GM12878 (cell line): ENCODE results near the gene SIRT2. TPM values are rescaled to one million over a fixed set of nuclear protein-coding genes. Genes with fewer than 3 reads are reported as not detected.

Source experiments
- ATAC-seq: fragments of 200-7000 bp; cut with Tn5 transposase; 3 replicates; pipeline ENCODE4 v1.9.1; 2020; ENCODE audit warnings: mild to moderate bottlenecking, moderate library complexity
- BruUV-seq: library from RNA; stranded (reverse); fragments of 400-500 nt; replicated peaks from 2 replicates; lab custom pipeline; 2021; lab: Mats Ljungman, UMichigan
- CTCF ChIA-PET: fragments of 300-600 bp; sonication (Branson Sonifier 250); formaldehyde crosslinking; extraction: SDS; loops from one replicate; lab custom pipeline; 2021; ENCODE audit warnings: inconsistent platforms; lab: Yijun Ruan, JAX
- POLR2A ChIA-PET: fragments of 350-600 bp; formaldehyde crosslinking; extraction: SDS; loops from one replicate; lab custom pipeline; 2021; ENCODE audit warnings: inconsistent platforms; lab: Charles Lee
- RAD21 ChIA-PET: fragments of 300-600 bp; sonication (Branson Sonifier 250); formaldehyde crosslinking; loops from one replicate; lab custom pipeline; 2023; ENCODE audit warnings: antibody characterized with exemption; ENCODE audit not compliant: unreplicated experiment; lab: Charles Lee
- SMC1A ChIA-PET: fragments of 300-600 bp; sonication (Branson Sonifier 250); formaldehyde crosslinking; loops from one replicate; lab custom pipeline; 2023; ENCODE audit not compliant: unreplicated experiment, uncharacterized antibody; lab: Charles Lee
- DNase-seq: peaks from one replicate; pipeline ENCODE4 v3.0.0-alpha.2; 2011; ENCODE audit warnings: low read depth, low spot score
- FAIRE-seq: peaks from 3 replicates; lab custom pipeline; 2011; peaks lifted over from hg19 to GRCh38; lab: Jason Lieb, UNC
- H2AFZ ChIP-seq: 2 replicates; pipeline ENCODE4 v1.6.0; 2011; ENCODE audit warnings: low read depth, low read length, control low read depth; ENCODE audit not compliant: control insufficient read depth
- H3K27ac ChIP-seq: 2 replicates; pipeline ENCODE4 v1.5.1; 2011; ENCODE audit warnings: control low read depth; ENCODE audit not compliant: control insufficient read depth, insufficient read depth
- H3K27me3 ChIP-seq, 2 experiments: replicated peaks in 1 of 2; 2 replicates each; pipeline versions ENCODE4 v1.6.0 to v1.6.1; 2011; ENCODE audit warnings: low read length in 1 of 2; ENCODE audit not compliant: control insufficient read depth in 2 of 2, insufficient read depth in 2 of 2
- H3K36me3 ChIP-seq, 2 experiments: 2 replicates each; pipeline ENCODE4 v1.5.1; 2011; ENCODE audit warnings: low read length in 1 of 2; ENCODE audit not compliant: control insufficient read depth in 2 of 2, insufficient read depth in 2 of 2
- H3K4me1 ChIP-seq: 2 replicates; pipeline ENCODE4 v1.6.1; 2011; ENCODE audit warnings: mild to moderate bottlenecking, low read length, moderate library complexity, mixed read lengths; ENCODE audit not compliant: control insufficient read depth, insufficient read depth
- H3K4me2 ChIP-seq: 2 replicates; pipeline ENCODE4 v1.6.0; 2011; ENCODE audit warnings: control low read depth; ENCODE audit not compliant: control insufficient read depth, insufficient read depth
- H3K4me3 ChIP-seq: fragments of 200-600 bp; sonication (generic); 2 replicates; pipeline ENCODE4 v1.5.1; 2016
- H3K79me2 ChIP-seq: 2 replicates; pipeline ENCODE4 v1.6.0; 2011; ENCODE audit warnings: low read length; ENCODE audit not compliant: control insufficient read depth, insufficient read depth
- H3K9ac ChIP-seq: 2 replicates; pipeline ENCODE4 v1.8.0; 2011; ENCODE audit warnings: low read length, control low read depth, mixed read lengths; ENCODE audit not compliant: control insufficient read depth, insufficient read depth
- H3K9me3 ChIP-seq: replicated peaks from 3 replicates; pipeline ENCODE4 v1.5.1; 2011; ENCODE audit warnings: mild to moderate bottlenecking, low read length; ENCODE audit not compliant: control insufficient read depth, insufficient read depth
- H4K20me1 ChIP-seq: 2 replicates; pipeline ENCODE4 v1.6.0; 2011; ENCODE audit not compliant: control insufficient read depth, insufficient read depth
- ETV6 ChIP-seq, 2 experiments: fragments of 450-650 bp in 1 of 2; IDR thresholded peaks in 1 of 2; conservative IDR thresholded peaks in 1 of 2; 2 replicates each; pipeline ENCODE4 v1.6.1; 2014; ENCODE audit warnings: antibody characterized with exemption in 1 of 2, borderline replicate concordance in 1 of 2, low read depth in 1 of 2, mild to moderate bottlenecking in 1 of 2, moderate library complexity in 1 of 2
- FOS ChIP-seq: IDR thresholded peaks from 3 replicates; pipeline ENCODE4 v1.6.1; 2011; ENCODE audit warnings: borderline replicate concordance; ENCODE audit not compliant: insufficient read length; ENCODE audit errors: extremely low read depth
- HDGF ChIP-seq: fragments of 450-650 bp; IDR thresholded peaks from 2 replicates; pipeline ENCODE4 v1.6.1; 2016; ENCODE audit warnings: antibody characterized with exemption
- PAX8 ChIP-seq: fragments of 450-650 bp; IDR thresholded peaks from 2 replicates; pipeline ENCODE4 v1.6.1; 2017; ENCODE audit warnings: mild to moderate bottlenecking, moderate library complexity
- POLR2AphosphoS5 ChIP-seq: IDR thresholded peaks from 2 replicates; pipeline ENCODE4 v1.6.1; 2011; ENCODE audit warnings: mild to moderate bottlenecking, low read length, inconsistent platforms
- POU2F2 ChIP-seq: IDR thresholded peaks from 3 replicates; pipeline ENCODE4 v1.6.1; 2011; ENCODE audit warnings: low read depth, mild to moderate bottlenecking, low read length, borderline replicate concordance
- SMAD5 ChIP-seq: IDR thresholded peaks from 2 replicates; pipeline ENCODE4 v1.6.1; 2016; ENCODE audit warnings: antibody characterized with exemption, low read depth
- SP1 ChIP-seq: IDR thresholded peaks from one replicate; pipeline ENCODE4 v1.6.1; 2011; ENCODE audit warnings: low read depth, low read length
- SPI1 ChIP-seq: IDR thresholded peaks from 2 replicates; pipeline ENCODE4 v1.6.1; 2011; ENCODE audit warnings: low read depth, mild to moderate bottlenecking, low read length, moderate library complexity, borderline replicate concordance; ENCODE audit not compliant: insufficient read depth
- STAT3 ChIP-seq: IDR thresholded peaks from 2 replicates; pipeline ENCODE4 v1.6.1; 2011; ENCODE audit warnings: low read depth, low read length, improper control_type of control experiment
- SUPT20H ChIP-seq: IDR thresholded peaks from 2 replicates; pipeline ENCODE4 v1.6.1; 2011; ENCODE audit warnings: low read depth, mild to moderate bottlenecking, low read length, moderate library complexity, borderline replicate concordance; ENCODE audit not compliant: control insufficient read depth
- SUZ12 ChIP-seq: fragments of 200-600 bp; sonication (generic); IDR thresholded peaks from one replicate; pipeline ENCODE4 v1.6.1; 2018; ENCODE audit warnings: antibody characterized with exemption, mild to moderate bottlenecking; ENCODE audit not compliant: unreplicated experiment
- WGBS: methylation state at CpG from one replicate; pipeline ENCODE4 v1.1.6; 2016; ENCODE audit warnings: low lambda C conversion rate; ENCODE audit not compliant: insufficient replicate concordance, insufficient coverage; ENCODE audit errors: missing lambda C conversion rate; 5-methylcytosine and 5-hydroxymethylcytosine counted together
- in situ Hi-C: fragments of 300-500 bp; cut with MboI; formaldehyde crosslinking; loops from 9 replicates; pipeline ENCODE4 v1.14.3; 2018; ENCODE audit warnings: mixed read lengths
- intact Hi-C: fragments of 100-400 bp; cut with micrococcal nuclease; formaldehyde crosslinking; loops from one replicate; pipeline ENCODE4 v1.14.2; 2022; ENCODE audit not compliant: unreplicated experiment
- polyA plus RNA-seq, 11 experiments: library from polyadenylated mRNA; depleted of rRNA in 4 of 11; unstranded in 6 of 11; stranded (reverse) in 5 of 11; fragments of >200 nt; fragmentation: Nextera tagmentation in 4 of 11; fragmentation: Illumina TruSeq in 1 of 11; extraction: Ambion mirVana in 4 of 11; extraction: Trizol in 1 of 11; gene quantifications; 1 replicate in 1 of 11; 2 replicates in 10 of 11; pipeline versions ENCODE4 v1.2.1 to v1.2.3, GENCODE V29; 2011 to 2016; ENCODE audit warnings: inconsistent platforms in 2 of 11, missing spikeins in 2 of 11, low read depth in 1 of 11
- total RNA-seq, 4 experiments: library from RNA; depleted of rRNA in 3 of 4; stranded (reverse); fragments of >200 nt in 3 of 4; fragmentation: Illumina TruSeq in 1 of 4; extraction: Trizol in 1 of 4; gene quantifications; 2 replicates each; pipeline versions ENCODE4 v1.2.1 to v1.2.3, GENCODE V29; 2013 to 2021
- TF ChIP-seq, protein P1 (sequence below): fragments of 450-650 bp; formaldehyde crosslinking; IDR thresholded peaks from 2 replicates; pipeline ENCODE4 v1.4.0; 2022; ENCODE audit warnings: mild to moderate bottlenecking, moderate library complexity
- TF ChIP-seq, protein P2 (sequence below): IDR thresholded peaks from 2 replicates; pipeline ENCODE4 v1.6.1; 2012; ENCODE audit warnings: low read depth, low read length, improper control_type of control experiment
- TF ChIP-seq, protein P3 (sequence below): IDR thresholded peaks from 2 replicates; pipeline ENCODE4 v1.6.1; 2011; ENCODE audit warnings: borderline replicate concordance, low read depth, mild to moderate bottlenecking, moderate library complexity, low read length; ENCODE audit not compliant: insufficient read depth, poor library complexity, severe bottlenecking

Gene SIRT2
- total and polyA plus RNA-seq, 10 of the 15 experiments (the other 5 are each of a cell fraction or from before 2014, with no cell fraction given), result 1.4 to 38.7 (median 24.1) TPM

DNA sequence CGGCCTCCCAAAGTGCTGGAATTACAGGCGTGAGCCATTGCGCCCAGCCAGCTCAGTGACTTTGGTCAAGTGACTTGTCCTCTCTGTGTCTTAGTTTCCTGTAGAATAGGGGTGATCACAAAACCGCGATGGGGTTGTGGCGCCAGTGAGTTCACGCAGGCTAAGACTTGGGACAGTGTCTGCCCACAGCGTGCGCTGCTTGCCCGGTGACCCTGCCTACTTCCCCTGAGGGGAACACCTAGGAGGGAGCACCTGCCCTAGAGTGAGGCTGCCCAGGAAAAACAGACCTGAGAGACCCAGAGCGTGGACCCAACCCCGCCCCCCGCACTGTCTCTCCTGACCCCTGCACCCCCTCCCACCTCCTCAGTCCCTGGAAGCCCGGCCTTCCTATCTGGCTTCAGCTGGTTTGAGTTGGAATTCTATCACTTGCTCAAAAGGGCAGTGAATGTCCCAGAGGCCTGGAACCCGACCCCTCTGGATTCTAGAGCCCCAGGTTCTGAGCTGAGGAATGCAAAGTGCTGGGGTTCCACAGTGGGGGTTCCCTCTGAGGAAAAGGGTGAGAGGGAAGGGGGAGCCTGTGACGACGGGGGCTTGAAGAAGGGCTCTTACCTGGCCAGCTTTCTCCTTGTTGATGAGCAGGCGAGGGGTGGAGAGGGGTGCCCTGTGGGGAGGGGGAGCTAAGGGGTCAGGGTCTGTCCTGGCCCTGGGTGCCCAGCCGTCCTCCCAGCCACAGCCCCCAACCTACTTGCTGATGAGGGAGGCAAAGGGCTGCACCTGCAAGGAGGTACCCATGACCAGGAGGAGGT is 19.1 kb downstream of the SIRT2 start:
- Histone ChIP-seq H3K9ac (no peak overlapping the region), H3K27me3 (no peaks in the 10 kb centered on the region), H3K4me2 (no peak overlapping the region), H3K79me2 (no peaks in the 10 kb centered on the region; the same call in none of the 2 replicates), H3K4me1 (peaks cover 7% of the 10 kb centered on the region), H3K27ac (no peak overlapping the region), H4K20me1 (no peaks in the 10 kb centered on the region), H3K36me3 (no peaks in the 10 kb centered on the region; a peak in 1 of 4 replicates), H3K9me3 (no peaks in the 10 kb centered on the region), H2AFZ (no peak overlapping the region), H3K4me3 (no peak overlapping the region)
- CTCF ChIA-PET, result interaction anchor here (3.5 to 4.8 kb wide), 2 partner anchors 8 to 50 kb away, joined by 20 to 62 read pairs; partner anchors contain the start of genes MRPS12 and SARS2
- POLR2A ChIA-PET, result interaction anchor here (0.5 to 0.6 kb wide), 2 partner anchors 16 to 266 kb away, joined by 4 to 8 read pairs; no protein-coding TSS in a partner anchor
- intact Hi-C loops, result loop anchor here (10.0 kb wide), 2 partner anchors 45 to 95 kb away; partner anchors contain the start of genes ECH1 and LGALS7B
- ATAC-seq (no peak), DNase-seq (no peak), FAIRE-seq (no peak)
- SMC1A ChIA-PET, result interaction anchor here (0.6 kb wide), 1 partner anchor 303 kb away, joined by 3 read pairs; no protein-coding TSS in a partner anchor
- TF ChIP-seq STAT3, result no peak
- no peak for TF ChIP-seq SUPT20H
- no peak for TF ChIP-seq SP1
- TF ChIP-seq, protein P1, sequence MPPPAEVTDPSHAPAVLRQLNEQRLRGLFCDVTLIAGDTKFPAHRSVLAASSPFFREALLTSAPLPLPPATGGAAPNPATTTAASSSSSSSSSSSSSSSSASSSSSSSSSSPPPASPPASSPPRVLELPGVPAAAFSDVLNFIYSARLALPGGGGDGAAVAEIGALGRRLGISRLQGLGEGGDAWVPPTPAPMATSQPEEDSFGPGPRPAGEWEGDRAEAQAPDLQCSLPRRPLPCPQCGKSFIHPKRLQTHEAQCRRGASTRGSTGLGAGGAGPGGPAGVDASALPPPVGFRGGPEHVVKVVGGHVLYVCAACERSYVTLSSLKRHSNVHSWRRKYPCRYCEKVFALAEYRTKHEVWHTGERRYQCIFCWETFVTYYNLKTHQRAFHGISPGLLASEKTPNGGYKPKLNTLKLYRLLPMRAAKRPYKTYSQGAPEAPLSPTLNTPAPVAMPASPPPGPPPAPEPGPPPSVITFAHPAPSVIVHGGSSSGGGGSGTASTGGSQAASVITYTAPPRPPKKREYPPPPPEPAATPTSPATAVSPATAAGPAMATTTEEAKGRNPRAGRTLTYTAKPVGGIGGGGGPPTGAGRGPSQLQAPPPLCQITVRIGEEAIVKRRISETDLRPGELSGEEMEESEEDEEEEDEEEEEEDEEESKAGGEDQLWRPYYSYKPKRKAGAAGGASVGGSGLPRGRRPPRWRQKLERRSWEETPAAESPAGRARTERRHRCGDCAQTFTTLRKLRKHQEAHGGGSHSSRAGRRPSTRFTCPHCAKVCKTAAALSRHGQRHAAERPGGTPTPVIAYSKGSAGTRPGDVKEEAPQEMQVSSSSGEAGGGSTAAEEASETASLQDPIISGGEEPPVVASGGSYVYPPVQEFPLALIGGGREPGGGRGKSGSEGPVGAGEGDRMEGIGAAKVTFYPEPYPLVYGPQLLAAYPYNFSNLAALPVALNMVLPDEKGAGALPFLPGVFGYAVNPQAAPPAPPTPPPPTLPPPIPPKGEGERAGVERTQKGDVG (CRISPR knock-in tag), result no peak
- TF ChIP-seq HDGF, result no peak
- no peak for TF ChIP-seq SMAD5
- no peak for TF ChIP-seq ETV6 (conservative IDR thresholded peaks at IDR 0.05 in 1 of 2, IDR thresholded peaks at IDR 0.05 in 1 of 2; ENCODE audit: borderline replicate concordance in 1 of 2, low read depth in 1 of 2)
- TF ChIP-seq FOS, result no peak
- no peak for TF ChIP-seq POU2F2
- TF ChIP-seq SUZ12, result no peak
- no peak for TF ChIP-seq PAX8
- TF ChIP-seq POLR2AphosphoS5, result no peak
- TF ChIP-seq, protein P2, sequence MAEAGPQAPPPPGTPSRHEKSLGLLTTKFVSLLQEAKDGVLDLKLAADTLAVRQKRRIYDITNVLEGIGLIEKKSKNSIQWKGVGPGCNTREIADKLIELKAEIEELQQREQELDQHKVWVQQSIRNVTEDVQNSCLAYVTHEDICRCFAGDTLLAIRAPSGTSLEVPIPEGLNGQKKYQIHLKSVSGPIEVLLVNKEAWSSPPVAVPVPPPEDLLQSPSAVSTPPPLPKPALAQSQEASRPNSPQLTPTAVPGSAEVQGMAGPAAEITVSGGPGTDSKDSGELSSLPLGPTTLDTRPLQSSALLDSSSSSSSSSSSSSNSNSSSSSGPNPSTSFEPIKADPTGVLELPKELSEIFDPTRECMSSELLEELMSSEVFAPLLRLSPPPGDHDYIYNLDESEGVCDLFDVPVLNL, result no peak
- TF ChIP-seq SPI1, result no peak
- TF ChIP-seq, protein P3, sequence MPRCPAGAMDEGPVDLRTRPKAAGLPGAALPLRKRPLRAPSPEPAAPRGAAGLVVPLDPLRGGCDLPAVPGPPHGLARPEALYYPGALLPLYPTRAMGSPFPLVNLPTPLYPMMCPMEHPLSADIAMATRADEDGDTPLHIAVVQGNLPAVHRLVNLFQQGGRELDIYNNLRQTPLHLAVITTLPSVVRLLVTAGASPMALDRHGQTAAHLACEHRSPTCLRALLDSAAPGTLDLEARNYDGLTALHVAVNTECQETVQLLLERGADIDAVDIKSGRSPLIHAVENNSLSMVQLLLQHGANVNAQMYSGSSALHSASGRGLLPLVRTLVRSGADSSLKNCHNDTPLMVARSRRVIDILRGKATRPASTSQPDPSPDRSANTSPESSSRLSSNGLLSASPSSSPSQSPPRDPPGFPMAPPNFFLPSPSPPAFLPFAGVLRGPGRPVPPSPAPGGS, result no peak
- BruUV-seq, result no TSS peak
- in situ Hi-C loops, result no loop called here
- RAD21 ChIA-PET, result no interaction called here
- WGBS, result 92% methylated on average over 19 of the region's 19 CpGs
